Activated CD4-positive, alpha-beta T cell treated with anti-CD3 and anti-CD28 coated beads for 4 hours (primary cell): ENCODE measurements around the gene MAPK10.
"Not testable (repeated sequence)": the region's sequence is repeated elsewhere in the genome, so short reads cannot be mapped to it uniquely, and the experiment has no call there.

Experiments
- DNase-seq, 2 donors: peaks; one replicate each; pipeline ENCODE4 v3.0.0-alpha.2; 2020

The MAPK10 gene

GRCh38 chr4:86031927-86032326 is 327.9 kb downstream of the MAPK10 start:
- no peak for DNase-seq

GRCh38 chr4:86026720-86027119 is 333.1 kb downstream of the MAPK10 start:
- DNase-seq = no peak

DNA sequence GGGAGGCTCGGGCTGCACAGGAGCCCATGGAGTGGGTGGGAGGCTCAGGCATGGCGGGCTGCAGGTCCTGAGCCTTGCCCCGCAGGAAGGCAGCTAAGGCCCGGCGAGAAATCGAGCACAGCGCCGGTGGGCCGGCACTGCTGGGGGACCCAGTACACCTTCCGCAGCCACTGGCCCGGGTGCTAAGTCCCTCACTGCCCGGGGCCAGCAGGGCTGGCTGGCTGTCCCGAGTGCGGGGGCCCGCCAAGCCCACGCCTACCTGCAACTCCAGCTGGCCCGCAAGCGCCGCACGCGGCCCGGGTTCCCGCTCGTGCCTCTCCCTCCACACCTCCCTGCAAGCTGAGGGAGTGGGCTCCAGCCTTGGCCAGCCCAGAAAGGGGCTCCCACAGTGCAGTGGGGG is 338.2 kb downstream of the MAPK10 start:
- DNase-seq = not testable (repeated sequence)

DNA sequence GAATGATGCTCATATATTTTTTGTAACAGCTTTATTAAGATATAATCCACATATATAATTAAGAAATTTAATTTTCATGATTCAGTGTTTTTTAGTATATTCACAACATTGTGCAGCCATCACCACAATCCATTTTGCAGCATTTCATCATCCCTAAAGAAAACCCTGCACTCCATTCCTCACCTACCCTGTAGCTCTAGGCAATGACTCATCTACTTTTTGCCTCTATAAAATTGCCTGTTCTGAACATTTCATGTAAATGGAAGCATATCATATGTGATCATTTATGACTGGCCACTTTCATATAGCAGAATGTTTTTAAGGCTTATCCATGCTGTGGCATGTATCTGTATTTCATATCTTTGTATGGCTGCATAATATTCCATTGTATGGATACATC is 339.9 kb downstream of the MAPK10 start:
- DNase-seq = no peak

- DNase-seq = no peak
Measured at GRCh38 chr4:86019362-86019761, 340.5 kb downstream of the MAPK10 start.

DNA sequence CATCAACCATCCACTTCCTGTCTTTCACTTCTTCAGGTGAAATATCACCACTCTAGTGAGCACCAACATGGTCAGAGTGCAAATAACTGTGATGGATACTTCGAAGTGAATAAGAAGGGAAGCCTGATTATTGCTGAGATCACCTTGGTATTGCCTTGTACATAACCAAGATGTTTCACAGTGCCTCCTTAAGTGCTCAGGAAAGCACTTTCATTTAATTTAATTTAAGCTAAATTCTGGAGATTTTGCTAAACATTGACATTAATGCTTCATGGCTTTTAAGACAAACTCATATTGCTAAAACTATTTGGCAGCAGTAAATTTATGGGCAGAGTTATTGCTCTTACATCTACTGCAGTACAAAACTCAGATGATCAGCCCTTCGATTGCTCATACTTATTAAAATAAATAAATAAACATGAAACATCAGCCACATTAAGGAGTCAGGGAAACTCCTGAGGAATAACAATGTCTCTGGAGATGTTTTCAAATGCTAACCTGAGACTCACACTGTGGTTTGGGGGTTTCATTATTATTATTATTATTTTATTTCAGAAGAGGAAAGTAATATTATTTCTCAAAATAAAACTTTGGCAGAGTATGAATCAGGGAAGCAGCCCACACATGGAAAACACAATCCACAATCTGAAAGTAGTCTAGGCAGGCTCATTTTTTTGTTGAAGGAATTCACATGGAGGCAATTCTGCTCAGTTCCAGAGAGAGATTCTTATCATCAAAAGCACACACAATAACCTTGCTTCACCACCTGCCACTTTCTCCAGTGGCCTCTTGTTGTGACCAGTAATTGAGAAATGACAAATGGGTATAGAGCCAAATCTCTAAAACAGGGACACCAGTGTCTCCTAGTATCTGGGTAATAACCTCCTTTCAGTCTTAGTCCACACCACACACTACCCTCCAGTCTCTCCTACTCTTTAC is 344.2 kb downstream of the MAPK10 start:
- DNase-seq = no peak

DNA sequence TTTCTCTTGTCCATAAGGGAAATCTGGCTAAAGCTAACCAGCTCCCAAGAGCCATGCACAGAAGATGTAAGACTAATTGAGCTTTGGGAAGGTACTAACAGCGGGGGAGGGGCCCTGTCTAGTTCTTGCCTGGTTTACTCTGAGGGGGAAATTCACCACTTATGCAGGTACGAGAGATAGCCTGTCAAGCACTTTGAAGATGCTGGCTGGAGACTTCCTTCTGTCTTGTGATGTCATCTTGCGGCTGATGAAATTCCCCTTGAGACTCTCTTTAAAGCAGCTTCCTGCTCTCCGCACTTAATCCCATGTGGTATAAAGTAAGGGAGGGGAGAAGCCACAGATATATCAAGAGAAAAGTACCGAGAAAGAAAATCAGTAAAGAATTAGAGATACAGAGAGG is 345.3 kb downstream of the MAPK10 start:
- no peak for DNase-seq

DNA sequence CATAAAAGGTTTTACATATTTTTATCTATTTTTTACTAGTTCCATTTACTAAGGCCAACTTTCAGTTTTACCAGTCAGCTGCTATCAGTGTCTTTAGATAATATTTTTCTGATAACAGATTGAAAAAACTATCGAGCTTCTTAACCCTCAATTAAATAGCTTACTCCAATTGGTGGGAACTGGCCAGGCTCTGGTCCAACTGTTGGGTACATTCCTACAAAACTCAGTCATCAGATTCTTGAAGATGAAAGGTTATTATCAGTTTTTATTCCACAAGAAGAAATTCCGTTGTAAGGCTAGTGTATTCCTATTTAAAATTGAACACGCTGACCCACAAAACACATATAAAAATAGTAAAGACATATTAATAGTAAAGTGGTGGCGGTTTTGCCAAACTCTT is 346.2 kb downstream of the MAPK10 start:
- DNase-seq = no peak

- no peak for DNase-seq
Measured at GRCh38 chr4:86011117-86011516, 348.7 kb downstream of the MAPK10 start.

GRCh38 chr4:86007042-86007441 is 352.8 kb downstream of the MAPK10 start:
- DNase-seq = no peak

DNA sequence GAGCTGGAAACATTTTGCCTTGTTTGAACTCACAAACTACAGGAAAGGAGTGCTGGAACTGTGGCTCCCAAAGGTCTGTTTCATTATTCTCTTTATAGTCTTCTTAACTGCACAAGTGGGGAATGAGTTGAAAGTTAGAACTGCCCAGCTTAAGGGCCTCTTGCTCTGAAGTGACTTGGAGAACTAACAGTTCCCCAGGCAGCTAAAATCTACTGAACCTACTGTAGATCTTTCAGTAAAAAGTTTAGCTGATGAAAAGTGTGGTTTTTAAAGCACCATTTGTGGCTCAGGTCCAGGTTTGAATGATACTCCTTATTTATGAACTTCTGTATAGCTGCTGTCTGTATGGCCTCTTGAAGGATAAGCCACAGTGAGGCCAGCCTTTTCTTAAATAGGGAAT is 353.8 kb downstream of the MAPK10 start:
- DNase-seq = no peak

- DNase-seq = no peak
Measured at GRCh38 chr4:86004030-86004429, 355.8 kb downstream of the MAPK10 start.

DNA sequence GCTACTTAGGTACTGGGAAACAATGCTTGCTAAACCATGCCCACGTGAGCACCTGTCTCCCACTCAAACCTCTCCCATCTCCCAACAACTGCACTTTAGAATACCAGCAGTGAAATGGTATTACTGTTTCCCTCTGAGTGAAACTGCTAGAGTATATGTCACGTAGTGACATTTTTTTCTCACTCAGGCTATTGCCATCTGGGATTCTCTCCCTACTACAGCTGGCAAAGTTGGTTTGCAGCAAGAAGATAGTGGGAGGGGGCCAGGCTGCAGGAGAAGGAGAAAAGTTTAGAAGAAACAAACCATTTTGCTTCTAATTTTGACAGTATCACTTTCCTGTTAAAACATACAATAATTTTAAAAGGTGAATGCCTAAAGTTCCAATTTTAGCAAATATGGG is 358.3 kb downstream of the MAPK10 start:
- DNase-seq = no peak

DNA sequence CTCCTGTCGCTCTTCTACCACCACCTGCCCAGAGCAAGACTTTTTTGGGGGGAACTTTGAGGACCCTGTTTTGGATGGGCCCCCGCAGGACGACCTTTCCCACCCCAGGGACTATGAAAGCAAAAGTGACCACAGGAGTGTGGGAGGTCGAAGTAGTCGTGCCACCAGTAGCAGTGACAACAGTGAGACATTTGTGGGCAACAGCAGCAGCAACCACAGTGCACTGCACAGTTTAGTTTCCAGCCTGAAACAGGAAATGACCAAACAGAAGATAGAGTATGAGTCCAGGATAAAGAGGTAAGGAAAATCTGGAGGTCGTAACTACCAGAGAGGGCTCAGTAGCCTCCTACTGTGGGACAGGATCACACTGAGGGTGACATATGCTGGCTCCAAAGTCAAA is 364.5 kb downstream of the MAPK10 start:
- DNase-seq = no peak

- DNase-seq = no peak
Measured at GRCh38 chr4:85994576-85994975, 365.3 kb downstream of the MAPK10 start.

DNA sequence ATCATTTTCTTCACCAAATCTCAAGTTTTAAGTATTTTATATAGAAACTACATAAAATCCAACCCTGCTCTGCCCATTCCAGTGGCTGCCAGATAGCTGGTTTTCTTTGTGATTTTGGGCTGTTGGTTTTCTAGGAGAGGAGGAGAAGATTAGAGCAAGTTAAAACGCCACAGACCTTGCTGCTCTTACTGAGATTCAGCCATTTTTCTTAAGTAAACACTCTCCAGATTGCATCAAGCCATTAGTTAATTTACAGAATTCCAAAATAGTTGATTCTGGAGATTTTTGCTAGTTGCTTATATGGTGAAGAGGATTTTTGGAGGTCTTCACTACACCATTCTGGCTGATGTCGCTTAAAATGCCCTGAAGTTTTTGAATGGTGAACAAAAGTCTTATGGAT is 366.2 kb downstream of the MAPK10 start:
- no peak for DNase-seq

- DNase-seq = no peak
Measured at GRCh38 chr4:85986266-85986665, 373.6 kb downstream of the MAPK10 start.

- no peak for DNase-seq
Measured at GRCh38 chr4:85979276-85979675, 380.6 kb downstream of the MAPK10 start.

GRCh38 chr4:85970535-85970934 is 389.3 kb downstream of the MAPK10 start:
- no peak for DNase-seq

DNA sequence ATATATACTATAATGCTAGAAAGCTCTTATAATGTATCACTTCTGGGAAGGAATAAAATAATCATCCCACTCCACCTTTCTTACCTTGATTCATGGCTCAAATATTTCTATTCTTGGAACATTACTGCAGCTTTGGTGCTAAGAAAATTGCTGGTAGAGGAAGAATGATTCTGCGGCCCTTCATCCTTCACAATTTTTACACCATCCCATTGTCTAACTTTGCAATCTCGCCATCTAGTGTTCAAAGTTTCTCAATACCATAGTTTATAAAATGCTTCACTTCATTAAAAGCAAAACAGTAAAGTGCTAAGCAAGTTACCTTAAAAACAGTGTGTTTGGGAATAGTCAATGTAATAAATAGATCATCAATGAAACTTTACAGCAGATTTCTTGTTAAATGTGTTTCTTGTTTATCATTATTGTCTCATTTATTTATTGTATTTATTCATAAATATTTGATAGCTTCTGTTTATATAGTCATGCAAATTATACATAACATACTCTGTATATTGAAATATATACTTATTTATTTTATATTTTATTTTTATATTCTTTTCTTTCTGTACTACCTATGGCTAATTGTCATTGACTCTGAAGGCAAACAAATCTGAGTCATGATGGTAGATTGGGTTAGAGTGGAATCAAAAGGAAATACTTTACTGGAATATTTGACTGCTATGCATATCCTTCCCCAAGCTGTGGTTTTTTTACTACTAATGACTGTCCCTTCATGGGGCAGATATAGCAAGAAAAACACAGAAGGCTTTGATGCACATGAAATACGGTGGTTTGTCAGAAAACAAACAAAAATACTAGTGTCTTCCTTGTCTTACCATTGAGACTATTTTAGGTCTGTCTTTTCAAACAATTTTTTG is 390.7 kb downstream of the MAPK10 start:
- no peak for DNase-seq

DNA sequence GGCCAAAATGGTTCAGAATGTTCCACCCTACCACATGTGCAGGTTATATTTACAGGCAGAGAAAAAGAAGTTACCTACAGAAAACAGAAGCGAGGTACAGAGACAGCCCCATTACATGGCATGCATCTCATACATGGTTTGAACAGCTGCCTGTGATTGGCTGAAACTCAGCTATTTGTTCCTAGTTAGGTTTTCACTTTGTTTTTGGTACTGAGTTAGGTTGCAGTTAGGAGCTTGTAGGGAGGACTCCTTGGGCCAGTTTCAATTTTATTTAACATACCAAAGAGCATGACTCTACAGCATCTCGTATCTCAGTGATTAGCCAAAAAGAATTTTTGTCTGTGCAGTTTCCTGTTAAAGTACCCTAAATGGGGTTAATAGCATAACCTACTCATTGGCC is 392.0 kb downstream of the MAPK10 start:
- DNase-seq = no peak

- no peak for DNase-seq
Measured at GRCh38 chr4:85966373-85966772, 393.5 kb downstream of the MAPK10 start.

DNA sequence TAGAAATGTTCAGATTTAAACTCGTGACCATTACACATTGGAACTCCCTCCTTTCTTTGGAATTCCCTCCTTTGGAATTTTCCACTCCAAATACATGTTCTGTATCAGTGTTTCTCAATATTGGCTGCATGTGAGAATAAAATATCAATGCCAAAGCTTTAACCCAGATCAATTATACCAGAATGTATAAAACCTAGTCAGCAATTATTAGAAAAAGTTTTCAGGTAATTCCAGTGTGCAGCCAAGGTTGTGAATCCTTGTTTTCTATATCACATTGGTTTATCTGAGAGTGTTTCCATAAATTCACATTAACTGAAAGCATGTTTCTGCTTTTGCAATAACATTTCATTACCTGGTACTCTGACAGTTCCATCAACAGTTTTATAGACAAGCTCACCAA is 394.3 kb downstream of the MAPK10 start:
- no peak for DNase-seq

DNA sequence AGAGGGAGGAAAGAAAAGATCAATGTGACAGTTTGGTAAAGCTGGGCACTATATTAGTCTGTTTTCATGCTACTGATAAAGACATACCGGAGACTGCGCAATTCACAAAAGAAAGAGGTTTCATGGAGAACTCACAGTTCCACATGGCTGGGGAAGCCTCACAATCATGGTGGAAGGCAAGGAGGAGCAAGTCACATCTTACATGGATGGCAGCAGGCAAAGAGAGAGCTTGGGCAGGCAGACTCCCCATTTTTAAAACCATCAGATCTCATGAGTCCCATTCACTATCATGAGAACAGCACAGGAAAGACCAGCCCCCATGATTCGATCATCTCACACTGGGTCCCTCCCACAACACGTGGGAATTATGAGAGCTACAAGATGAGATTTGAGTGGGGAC is 394.8 kb downstream of the MAPK10 start:
- not testable (repeated sequence) for DNase-seq
